Ureter (tissue), 1 donor: ENCODE measurements around the gene C19orf33. TPM values are rescaled to one million over a fixed set of nuclear protein-coding genes. Genes with fewer than 3 reads are reported as not detected.

Experiments used
- DNase-seq: peaks from one replicate; pipeline ENCODE4 v3.0.0-alpha.2; 2020; ENCODE audit warnings: low spot score
- total RNA-seq: library from RNA; stranded (reverse); gene quantifications from one replicate; pipeline ENCODE4 v1.2.4, GENCODE V29; 2023
- donor health status: DM: yes; HTN: yes; CAD: no.

The C19orf33 gene
- total RNA-seq, 1 donor from 2014 or later: 129 TPM

- no peak for DNase-seq
Measured at GRCh38 chr19:38308926-38309614, 5.0 kb downstream of the C19orf33 start.

DNA sequence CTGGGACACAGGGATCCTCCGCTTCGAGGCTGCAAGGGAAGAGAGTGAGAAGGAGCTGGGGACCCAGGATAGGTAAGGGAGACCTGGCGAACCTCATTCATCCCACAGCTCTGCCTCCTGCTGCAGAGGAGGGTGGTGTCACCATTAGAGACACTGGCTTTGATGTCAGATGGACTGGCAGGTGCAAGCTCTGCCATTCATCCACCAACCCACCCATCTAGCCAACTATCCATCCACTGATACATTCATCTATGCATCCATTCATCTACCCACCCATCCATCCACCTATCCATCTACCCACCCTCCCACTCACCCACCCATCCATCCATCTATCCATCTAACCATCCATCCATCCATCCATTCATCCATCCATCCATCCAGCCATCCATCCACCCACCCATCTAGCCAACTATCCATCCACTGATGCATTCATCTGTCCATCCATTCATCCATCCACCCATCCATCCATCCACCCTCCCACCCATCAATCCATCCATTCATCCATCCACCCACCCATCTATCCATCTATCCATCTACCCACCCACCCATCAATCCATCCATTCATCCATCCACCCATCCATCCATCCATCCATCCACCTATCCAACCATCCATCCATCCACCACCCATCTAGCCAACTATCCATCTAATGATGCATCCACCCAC is 5.7 kb downstream of the C19orf33 start:
- no peak for DNase-seq

DNA sequence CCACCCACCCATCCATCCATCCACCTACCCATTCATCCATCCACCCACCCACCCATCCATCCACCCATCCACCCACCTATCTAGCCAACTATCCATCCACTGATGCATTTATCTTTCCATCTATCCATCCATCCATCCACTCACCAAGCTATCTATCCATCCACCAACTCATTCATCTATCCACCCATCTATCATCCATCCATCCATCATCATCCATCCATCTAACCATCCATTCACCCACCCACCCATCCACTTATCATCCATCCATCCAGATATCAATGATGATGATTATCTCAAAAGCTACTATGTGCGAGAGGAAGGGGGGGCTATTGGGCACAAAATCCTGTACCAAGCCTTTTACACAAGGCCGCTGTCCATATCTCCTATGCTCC is 6.2 kb downstream of the C19orf33 start:
- DNase-seq: no peak

DNA sequence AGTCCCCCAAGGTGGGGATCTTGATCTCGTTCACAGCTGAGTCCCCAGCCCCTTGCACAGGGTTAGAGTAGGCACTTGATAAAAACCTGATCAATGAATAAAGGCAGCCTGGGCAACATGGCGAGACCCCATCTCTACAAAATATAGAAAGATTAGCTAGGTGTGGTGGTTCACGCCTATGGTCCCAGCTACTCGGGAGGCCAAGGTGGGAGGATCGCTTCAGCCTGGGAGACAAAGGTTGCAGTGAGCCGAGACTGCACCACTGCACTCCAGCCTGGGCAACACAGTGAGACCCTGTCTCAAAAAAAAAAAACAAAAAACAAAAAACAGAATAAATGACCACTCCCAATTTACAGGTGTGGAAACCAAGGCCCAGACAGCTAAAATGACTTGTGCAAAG is 6.9 kb downstream of the C19orf33 start:
- no peak for DNase-seq

- DNase-seq: peak; percentile 97
Measured at GRCh38 chr19:38315657-38316476, 11.8 kb downstream of the C19orf33 start, which contains the start of gene YIF1B. TSS of gene YIF1B (minus strand) at chr19:38315947. CDS start at chr19:38315917, 30 bp downstream.

DNA sequence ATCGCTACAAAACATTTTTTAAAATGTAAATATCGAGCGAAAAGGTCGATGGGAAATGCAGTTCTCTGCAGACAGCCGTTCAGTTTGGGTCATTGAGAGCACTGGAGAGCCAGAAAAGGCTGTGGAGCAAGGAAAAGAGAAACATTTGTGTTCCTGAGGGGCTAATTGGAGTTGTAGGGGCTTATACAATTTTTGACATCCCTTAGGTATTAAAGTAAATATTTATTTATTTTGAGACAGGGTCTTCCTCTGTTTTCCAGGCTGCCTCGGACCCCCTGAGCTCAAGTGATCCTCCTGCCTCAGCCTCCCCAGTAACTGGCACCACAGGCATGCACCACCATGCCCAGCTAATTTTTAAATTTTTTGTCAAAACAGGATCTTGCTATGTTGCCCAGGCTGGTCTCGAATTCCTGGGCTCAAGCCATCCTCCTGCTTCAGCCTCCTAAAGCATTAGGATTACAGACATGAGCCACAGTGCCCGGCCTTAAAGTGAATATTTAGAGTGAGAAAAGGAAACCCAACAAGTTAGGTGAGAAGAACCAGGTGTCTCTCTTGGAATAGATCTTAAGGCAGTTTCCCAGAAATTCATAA is 12.5 kb downstream of the C19orf33 start:
- no peak for DNase-seq

- DNase-seq: no peak
Measured at GRCh38 chr19:38317104-38317612, 13.1 kb downstream of the C19orf33 start.

GRCh38 chr19:38318660-38319059 is 14.6 kb downstream of the C19orf33 start:
- DNase-seq: peak; percentile 78

- DNase-seq: peak; percentile 66
Measured at GRCh38 chr19:38319421-38320258, 15.6 kb downstream of the C19orf33 start, which contains the start of gene KCNK6. TSS of gene KCNK6 (plus strand) at chr19:38319845. CDS start at chr19:38319951, 106 bp downstream.

DNA sequence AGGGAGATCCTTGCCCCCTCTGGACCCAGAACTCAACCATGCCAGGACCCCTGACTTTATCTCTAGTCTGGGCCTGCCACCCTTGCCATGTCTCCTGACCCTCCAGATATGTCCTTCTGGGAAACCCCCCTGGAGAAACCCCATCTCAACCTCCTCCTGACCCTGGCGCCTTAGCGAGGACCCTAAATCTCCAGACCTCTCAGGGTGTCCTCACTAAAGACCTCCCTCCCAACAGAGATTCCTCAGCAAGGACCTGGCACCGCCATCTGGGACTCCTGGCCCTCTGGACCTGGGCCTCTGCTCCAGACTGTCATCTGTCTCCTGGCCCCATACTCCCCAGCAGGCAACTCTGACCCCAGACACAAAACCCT is 16.9 kb downstream of the C19orf33 start:
- DNase-seq: no peak

DNA sequence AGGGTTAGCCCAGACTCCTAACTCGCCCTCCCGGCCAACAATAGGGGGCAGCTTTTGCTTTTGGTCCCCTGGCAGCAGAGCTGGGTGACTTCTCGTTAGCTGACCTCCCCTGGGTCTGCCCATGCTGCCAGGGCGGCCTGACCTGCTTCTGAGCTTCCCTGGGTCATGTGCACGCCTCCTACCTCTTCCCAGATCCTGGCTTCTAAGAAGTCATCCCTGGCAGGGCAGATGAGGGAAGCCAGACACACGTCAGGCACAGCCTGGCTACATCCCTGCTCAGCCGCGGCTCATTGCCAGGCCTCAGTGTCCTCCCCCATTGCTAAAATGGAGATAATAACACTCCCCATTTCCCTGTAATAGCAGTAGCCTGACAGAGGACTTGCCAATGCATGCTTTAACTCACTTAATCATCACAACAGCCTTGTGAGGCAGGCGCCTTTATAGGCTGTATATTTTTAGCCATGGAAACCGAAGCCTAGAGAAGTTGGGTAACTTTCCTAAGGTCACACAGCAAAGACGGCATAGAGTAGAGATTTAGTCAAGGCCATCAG is 17.7 kb downstream of the C19orf33 start:
- DNase-seq: no peak

DNA sequence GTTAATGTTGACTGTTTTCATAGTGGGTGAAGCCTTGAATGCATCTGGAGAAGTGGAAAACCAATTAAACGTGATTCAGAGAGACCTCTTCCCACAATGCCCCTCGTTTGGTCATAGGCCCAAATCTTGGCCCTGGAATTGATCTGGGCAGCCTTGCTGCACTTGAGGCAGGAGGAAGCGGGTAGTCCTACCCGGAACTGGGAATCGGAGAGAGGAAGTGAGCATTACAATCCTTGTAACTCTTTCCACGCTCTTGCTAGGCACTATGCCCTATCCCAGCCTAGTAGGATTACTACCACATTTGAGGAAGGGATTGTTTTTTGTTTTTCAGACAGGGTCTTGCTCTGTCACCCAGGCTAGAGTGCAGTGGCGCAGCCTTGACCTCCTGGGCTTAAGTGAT is 19.2 kb downstream of the C19orf33 start:
- no peak for DNase-seq

DNA sequence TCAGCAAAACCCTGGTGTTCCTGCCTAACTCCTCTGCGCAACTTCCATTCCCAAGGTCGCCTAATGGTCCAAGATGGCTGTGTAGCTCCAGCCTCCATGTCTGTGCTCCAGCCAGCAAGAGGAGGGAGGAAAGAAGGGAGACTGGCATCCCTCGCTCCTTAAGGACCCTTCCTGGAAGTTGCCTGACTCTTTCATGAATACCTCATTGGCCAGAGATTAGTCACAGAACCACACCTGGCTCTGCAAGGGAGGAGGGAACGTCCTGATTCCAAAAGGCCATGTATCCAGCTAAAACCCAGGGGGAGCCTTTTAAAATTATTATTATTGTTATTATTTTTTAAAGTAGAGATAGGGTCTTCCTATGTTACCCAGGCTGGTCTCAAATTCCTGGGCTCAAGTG is 20.4 kb downstream of the C19orf33 start:
- DNase-seq: no peak

GRCh38 chr19:38326591-38326990 is 22.5 kb downstream of the C19orf33 start:
- DNase-seq: no peak

GRCh38 chr19:38329651-38330050 is 25.6 kb downstream of the C19orf33 start:
- DNase-seq: no peak

- DNase-seq: no peak
Measured at GRCh38 chr19:38331728-38332127, 27.7 kb downstream of the C19orf33 start.

- no peak for DNase-seq
Measured at GRCh38 chr19:38333245-38333644, 29.2 kb downstream of the C19orf33 start.

DNA sequence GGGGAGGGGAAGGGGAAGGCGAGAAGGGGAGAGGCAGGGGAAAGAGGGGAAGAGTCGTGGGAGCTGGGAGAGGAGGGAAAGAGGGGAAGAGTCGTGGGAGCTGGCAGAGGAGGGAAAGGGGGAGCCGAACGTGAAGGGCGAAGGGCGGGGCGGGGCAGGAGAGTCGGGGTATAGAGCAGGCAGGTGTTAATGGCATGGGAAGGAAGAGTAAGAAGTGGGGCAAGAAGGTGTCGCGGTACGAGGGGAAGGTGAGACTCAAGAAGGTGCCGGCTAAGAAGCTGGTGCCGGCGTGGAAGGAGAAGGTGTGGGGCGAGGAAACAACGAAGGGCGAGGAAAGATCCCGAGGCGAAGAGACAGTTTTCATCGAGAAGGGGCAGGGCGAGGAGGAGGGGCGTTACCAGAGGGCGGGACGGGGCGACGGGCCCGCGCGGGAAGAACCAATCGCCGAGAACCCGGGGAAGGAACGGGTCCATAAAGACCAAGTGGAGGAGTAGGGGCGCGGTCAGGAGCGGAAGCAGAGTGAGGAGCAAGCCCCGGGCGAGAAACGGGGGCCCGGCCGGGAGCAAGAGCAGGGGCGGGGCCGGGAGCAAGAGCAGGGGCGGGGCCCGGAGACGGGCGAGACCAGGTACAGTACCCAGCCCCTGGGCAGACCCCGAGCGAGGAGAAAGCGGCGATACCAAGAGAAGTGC is 32.0 kb downstream of the C19orf33 start:
- peak; percentile 98 for DNase-seq

DNA sequence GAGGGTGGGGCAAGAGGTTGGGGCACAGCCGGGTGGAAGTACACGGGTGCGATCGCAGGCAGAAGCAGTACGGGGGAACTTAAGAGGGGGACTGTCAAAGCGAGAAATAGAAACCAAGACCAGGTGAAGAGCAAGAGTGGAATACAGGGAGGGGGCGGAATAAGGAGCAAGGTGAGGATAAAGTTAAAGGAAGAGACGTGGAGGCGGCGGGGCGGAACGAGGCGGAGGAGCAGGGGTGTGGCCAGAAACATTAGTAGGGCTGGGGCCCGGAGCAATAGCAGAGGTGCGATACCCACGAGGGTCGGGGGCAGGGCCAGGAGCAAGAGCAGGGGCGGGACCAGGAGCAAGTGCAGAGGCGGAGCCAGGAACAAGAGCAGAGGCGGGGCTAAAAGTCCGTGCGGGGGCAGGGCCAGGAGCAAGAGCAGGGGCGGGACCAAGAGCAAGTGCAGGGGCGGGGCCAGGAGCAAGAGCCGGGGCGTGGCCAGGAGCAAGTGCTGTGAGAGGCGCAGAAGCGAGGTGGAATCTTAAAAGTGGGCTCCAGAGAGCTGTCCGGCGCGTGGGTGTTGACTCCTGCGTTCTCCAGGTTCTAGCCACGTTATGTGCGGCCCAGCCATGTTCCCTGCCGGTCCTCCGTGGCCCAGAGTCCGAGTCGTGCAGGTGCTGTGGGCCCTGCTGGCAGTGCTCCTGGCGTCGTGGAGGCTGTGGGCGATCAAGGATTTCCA is 32.7 kb downstream of the C19orf33 start:
- peak; percentile 98 for DNase-seq

- no peak for DNase-seq
Measured at GRCh38 chr19:38337360-38337653, 33.3 kb downstream of the C19orf33 start.
